Mesenchymal stem cell (in vitro differentiated cells and primary cell): ENCODE data around the gene TCAF1.
"Not testable (repeated sequence)": the region's sequence is repeated elsewhere in the genome, so short reads cannot be mapped to it uniquely, and the experiment has no call there.

Experiments used
- DNase-seq: peaks from one replicate; pipeline ENCODE4 v3.0.0-alpha.2; 2013
- H2AFZ ChIP-seq: one replicate; pipeline ENCODE4 v1.6.1; 2013; ENCODE audit warnings: low read depth, mild to moderate bottlenecking, control low read depth, inconsistent platforms, low read length, moderate library complexity
- H2AK5ac ChIP-seq: 2 replicates; pipeline ENCODE4 v1.6.1; 2013; ENCODE audit warnings: low read length, moderate library complexity, mild to moderate bottlenecking, inconsistent platforms; ENCODE audit not compliant: severe bottlenecking
- H2BK120ac ChIP-seq: one replicate; pipeline ENCODE4 v1.6.1; 2013; ENCODE audit warnings: low read depth, mild to moderate bottlenecking, inconsistent platforms, low read length, moderate library complexity
- H2BK12ac ChIP-seq, 2 experiments: one replicate each; pipeline ENCODE4 v1.6.1; 2013; ENCODE audit warnings: inconsistent platforms in 2 of 2, low read length in 2 of 2, mild to moderate bottlenecking in 2 of 2, moderate library complexity in 2 of 2, control low read depth in 1 of 2
- H2BK15ac ChIP-seq: one replicate; pipeline ENCODE4 v1.6.1; 2013; ENCODE audit warnings: mild to moderate bottlenecking, low read depth, inconsistent platforms; ENCODE audit not compliant: poor library complexity, severe bottlenecking
- H2BK5ac ChIP-seq: 2 replicates; pipeline ENCODE4 v1.6.1; 2013; ENCODE audit warnings: low read depth, mild to moderate bottlenecking, low read length, control low read depth, inconsistent platforms; ENCODE audit not compliant: poor library complexity, severe bottlenecking
- H3K14ac ChIP-seq, 2 experiments: one replicate each; pipeline ENCODE4 v1.6.1; 2013; ENCODE audit warnings: inconsistent platforms in 2 of 2, low read length in 2 of 2, control low read depth in 1 of 2, mild to moderate bottlenecking in 1 of 2, moderate library complexity in 1 of 2
- H3K18ac ChIP-seq, 2 experiments: one replicate each; pipeline ENCODE4 v1.6.1; 2013; ENCODE audit warnings: inconsistent platforms in 2 of 2, low read length in 2 of 2, control low read depth in 1 of 2, low read depth in 1 of 2, mild to moderate bottlenecking in 1 of 2
- H3K23ac ChIP-seq, 2 experiments: one replicate each; pipeline ENCODE4 v1.6.1; 2013; ENCODE audit warnings: inconsistent platforms in 2 of 2, low read length in 2 of 2, mild to moderate bottlenecking in 2 of 2, moderate library complexity in 2 of 2, control low read depth in 1 of 2
- H3K27ac ChIP-seq: 2 replicates; pipeline ENCODE4 v1.5.1; 2013; ENCODE audit warnings: mild to moderate bottlenecking, moderate library complexity, low read length, control low read depth, inconsistent platforms; ENCODE audit not compliant: poor library complexity, severe bottlenecking
- H3K27me3 ChIP-seq, 2 experiments: 2 replicates each; pipeline versions ENCODE4 v1.6.1 to v1.7.0; 2013; ENCODE audit warnings: low read length in 2 of 2, mild to moderate bottlenecking in 2 of 2, moderate library complexity in 2 of 2, control low read depth in 1 of 2, inconsistent platforms in 1 of 2; ENCODE audit not compliant: control insufficient read depth in 1 of 2, insufficient read depth in 1 of 2
- H3K36me3 ChIP-seq, 2 experiments: 2 replicates each; pipeline versions ENCODE4 v1.6.1 to v1.7.0; 2013; ENCODE audit warnings: low read length in 2 of 2, control low read depth in 1 of 2, inconsistent platforms in 1 of 2, low read depth in 1 of 2, mild to moderate bottlenecking in 1 of 2; ENCODE audit not compliant: insufficient read depth in 2 of 2, control insufficient read depth in 1 of 2
- H3K4ac ChIP-seq, 2 experiments: one replicate each; pipeline ENCODE4 v1.6.1; 2013; ENCODE audit warnings: inconsistent platforms in 2 of 2, low read length in 2 of 2, mild to moderate bottlenecking in 2 of 2, moderate library complexity in 2 of 2, control low read depth in 1 of 2, low read depth in 1 of 2
- H3K4me1 ChIP-seq: 2 replicates; pipeline ENCODE4 v1.6.1; 2013; ENCODE audit warnings: low read depth, low read length, control low read depth; ENCODE audit not compliant: control insufficient read depth, insufficient read depth
- H3K4me2 ChIP-seq: 2 replicates; pipeline ENCODE4 v1.6.1; 2013; ENCODE audit warnings: low read length, mild to moderate bottlenecking, inconsistent platforms; ENCODE audit not compliant: poor library complexity, severe bottlenecking
- H3K4me3 ChIP-seq, 2 experiments: 2 replicates each; pipeline versions ENCODE4 v1.5.1 to v1.7.0; 2013; ENCODE audit warnings: low read length in 2 of 2, mild to moderate bottlenecking in 2 of 2, control low read depth in 1 of 2, low read depth in 1 of 2; ENCODE audit not compliant: insufficient read depth in 1 of 2
- H3K79me1 ChIP-seq: replicated peaks from 2 replicates; pipeline ENCODE4 v1.6.1; 2013; ENCODE audit warnings: mild to moderate bottlenecking, control low read depth, low read length, inconsistent platforms; ENCODE audit not compliant: poor library complexity, severe bottlenecking
- H3K9ac ChIP-seq: 2 replicates; pipeline ENCODE4 v1.7.0; 2013; ENCODE audit warnings: mild to moderate bottlenecking, low read length, moderate library complexity
- H3K9me3 ChIP-seq: 2 replicates; pipeline ENCODE4 v1.7.0; 2013; ENCODE audit warnings: mild to moderate bottlenecking, low read length; ENCODE audit not compliant: control insufficient read depth
- H4K8ac ChIP-seq: one replicate; pipeline ENCODE4 v1.6.1; 2013; ENCODE audit warnings: inconsistent platforms, mild to moderate bottlenecking, low read length, moderate library complexity
- H4K91ac ChIP-seq: one replicate; pipeline ENCODE4 v1.6.1; 2013; ENCODE audit warnings: mild to moderate bottlenecking, low read length, inconsistent platforms
- WGBS: methylation state at CpG from one replicate; pipeline ENCODE4 v1.1.7; 2013; ENCODE audit warnings: mixed read lengths; 5-methylcytosine and 5-hydroxymethylcytosine counted together

Gene TCAF1

DNA sequence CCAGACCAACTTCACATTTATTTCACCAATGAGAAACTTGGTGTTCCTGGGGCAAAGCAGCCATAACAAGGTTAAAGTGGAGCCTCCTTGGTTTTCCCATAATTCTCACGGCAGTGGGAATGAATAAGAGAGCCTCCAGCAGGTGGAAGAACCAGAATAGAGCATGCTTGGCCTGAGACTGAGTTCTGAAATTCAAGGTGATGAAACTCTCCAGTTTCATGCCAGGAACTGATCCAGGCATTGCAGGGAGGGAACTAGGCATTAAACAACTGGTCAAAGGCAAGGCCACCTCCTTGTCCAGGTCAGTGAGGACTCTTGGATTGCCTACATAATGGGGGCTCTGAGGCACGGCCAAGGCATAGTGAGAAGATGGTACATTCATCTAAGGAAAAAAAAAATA lies 44.0 kb downstream of the TCAF1 start:
- not testable (repeated sequence) for H3K18ac ChIP-seq, H3K36me3 ChIP-seq, H3K4me1 ChIP-seq, H2AK5ac ChIP-seq, H4K8ac ChIP-seq, H3K27me3 ChIP-seq, H2BK15ac ChIP-seq, H3K14ac ChIP-seq, H3K79me1 ChIP-seq, H3K9ac ChIP-seq, H4K91ac ChIP-seq, H3K4me3 ChIP-seq, H2BK120ac ChIP-seq, H3K23ac ChIP-seq, H3K4ac ChIP-seq, H2BK5ac ChIP-seq, H2AFZ ChIP-seq, H2BK12ac ChIP-seq, H3K9me3 ChIP-seq, H3K27ac ChIP-seq, DNase-seq, H3K4me2 ChIP-seq
- no CpG with 5 or more reads among the region's 2 CpGs for WGBS

GRCh38 chr7:143855443-143855842 lies 46.5 kb downstream of the TCAF1 start:
- H3K79me1 ChIP-seq: not testable (repeated sequence)

DNA sequence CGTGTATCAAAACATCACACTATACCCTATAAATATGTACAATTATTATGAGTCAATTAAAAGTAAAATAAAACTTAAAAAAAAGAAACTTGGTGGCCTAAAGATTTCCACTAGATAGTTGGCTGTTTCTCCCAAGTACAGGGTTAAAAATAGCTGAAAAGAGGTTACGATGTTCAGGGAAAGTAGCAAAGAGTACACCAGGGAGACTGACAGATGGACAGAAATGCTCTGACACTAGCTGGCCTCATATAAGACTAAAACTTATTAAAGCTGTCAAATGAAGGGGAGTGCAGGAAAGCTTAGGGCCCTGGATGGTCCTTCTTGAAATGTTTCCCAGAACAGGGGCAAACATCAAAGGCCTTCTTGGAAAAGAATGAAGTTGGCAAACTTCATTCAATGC lies 51.3 kb downstream of the TCAF1 start:
- Histone ChIP-seq H2BK15ac (no peak overlapping the region), H2BK120ac (no peak overlapping the region), H3K27me3 (no peaks in the 10 kb centered on the region), H4K91ac (no peak overlapping the region), H3K4me3 (no peak overlapping the region), H3K18ac (no peak overlapping the region), H3K9ac (no peak overlapping the region), H4K8ac (no peak overlapping the region), H2AFZ (no peak overlapping the region), H3K4me2 (no peak overlapping the region), H3K27ac (no peak overlapping the region), H3K36me3 (peaks cover 0 to 4% of the 10 kb centered on the region in 2 experiments), H3K4ac (no peak overlapping the region), H2BK5ac (no peak overlapping the region), H2BK12ac (no peak overlapping the region), H3K9me3 (peaks cover 4% of the 10 kb centered on the region), H3K23ac (no peak overlapping the region), H2AK5ac (no peak overlapping the region), H3K14ac (no peak overlapping the region), H3K79me1 (no peaks in the 10 kb centered on the region), H3K4me1 (no peaks in the 10 kb centered on the region)
- WGBS: 95% methylated on average over 1 of the region's 2 CpGs
- DNase-seq: no peak

More at GRCh38 chr7:143855443-143855842, 46.5 kb downstream of the TCAF1 start:
- H3K9ac ChIP-seq, H2AK5ac ChIP-seq, H4K8ac ChIP-seq, H3K36me3 ChIP-seq, H3K4me2 ChIP-seq, H3K27ac ChIP-seq, DNase-seq, H2BK120ac ChIP-seq, H2AFZ ChIP-seq, H2BK15ac ChIP-seq, H3K4ac ChIP-seq, H3K4me3 ChIP-seq, H3K9me3 ChIP-seq, H2BK12ac ChIP-seq, H3K27me3 ChIP-seq, H2BK5ac ChIP-seq, H3K4me1 ChIP-seq, H3K23ac ChIP-seq, H3K14ac ChIP-seq, H3K18ac ChIP-seq, H4K91ac ChIP-seq: not testable (repeated sequence)
- WGBS: no CpG with 5 or more reads among the region's 1 CpG

DNA sequence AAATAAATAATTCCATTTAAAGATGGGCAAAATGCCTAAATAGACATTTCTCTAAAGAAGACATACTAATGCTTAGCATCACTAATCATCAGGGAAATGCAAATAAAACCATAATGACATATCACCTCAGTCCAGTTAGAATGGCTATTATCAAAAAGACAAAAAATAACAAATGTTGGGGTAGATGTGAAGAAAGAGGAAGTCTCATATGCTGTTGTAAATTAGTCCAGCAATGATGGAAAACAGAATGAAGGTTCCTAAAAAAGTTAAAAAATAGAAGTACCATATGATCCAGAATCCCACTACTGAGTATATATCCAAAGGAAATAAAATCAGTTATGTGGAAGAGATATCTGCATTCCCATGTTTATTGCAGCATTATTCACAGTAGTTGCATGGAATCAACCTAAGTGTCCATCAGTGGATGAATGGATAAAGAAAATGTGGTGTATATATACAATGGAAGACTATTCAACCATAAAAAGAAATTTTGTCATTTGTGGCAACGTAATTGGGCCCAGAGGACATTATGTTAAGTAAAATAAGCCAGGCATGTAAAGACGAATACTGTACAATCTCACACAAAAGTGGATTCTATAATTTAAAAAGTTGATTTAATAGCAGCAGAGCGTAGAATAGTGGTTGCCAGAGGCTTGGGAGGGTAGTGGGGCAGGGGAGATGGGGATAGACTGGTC lies 52.0 kb downstream of the TCAF1 start:
- WGBS: 79% methylated on average over 3 of the region's 3 CpGs
- Histone ChIP-seq H2BK5ac (no peak overlapping the region), H3K36me3 (peaks cover 0 to 4% of the 10 kb centered on the region in 2 experiments), H3K9me3 (peaks cover 4% of the 10 kb centered on the region), H3K79me1 (no peaks in the 10 kb centered on the region), H3K27me3 (no peaks in the 10 kb centered on the region), H4K91ac (no peak overlapping the region), H2BK12ac (no peak overlapping the region), H2BK120ac (no peak overlapping the region), H3K18ac (no peak overlapping the region), H3K4me2 (no peak overlapping the region), H3K4me3 (no peak overlapping the region), H2BK15ac (no peak overlapping the region), H2AFZ (no peak overlapping the region), H3K4me1 (no peaks in the 10 kb centered on the region), H3K23ac (no peak overlapping the region), H3K9ac (no peak overlapping the region), H3K27ac (no peak overlapping the region), H3K4ac (no peak overlapping the region), H4K8ac (no peak overlapping the region), H3K14ac (no peak overlapping the region), H2AK5ac (no peak overlapping the region)
- no peak for DNase-seq
